GM23338 (cell line): ENCODE measurements around the gene CACNG8. TPM values are rescaled to one million over a fixed set of nuclear protein-coding genes. Genes with fewer than 3 reads are reported as not detected.

Experiments
- ATAC-seq: fragments of 200-7000 bp; cut with Tn5 transposase; 3 replicates; pipeline ENCODE4 v1.9.1; 2020
- DNase-seq: peaks from one replicate; pipeline ENCODE4 v3.0.0-alpha.2; 2015; ENCODE audit warnings: low spot score
- H2AFZ ChIP-seq: fragments of 200-600 bp; sonication (generic); 2 replicates; pipeline ENCODE4 v1.8.0; 2016; ENCODE audit warnings: antibody characterized with exemption, mild to moderate bottlenecking, moderate library complexity
- H3F3A ChIP-seq: fragments of 200-600 bp; sonication (generic); replicated peaks from 2 replicates; pipeline ENCODE4 v1.8.0; 2017; ENCODE audit warnings: antibody characterized with exemption, mixed run types, low read depth
- H3K27ac ChIP-seq: fragments of 200-600 bp; sonication (generic); 2 replicates; pipeline ENCODE4 v1.6.1; 2016; ENCODE audit warnings: low read depth
- H3K27me3 ChIP-seq: fragments of 200-600 bp; sonication (generic); 2 replicates; pipeline ENCODE4 v1.8.0; 2016; ENCODE audit warnings: mild to moderate bottlenecking, mixed run types, moderate library complexity; ENCODE audit not compliant: insufficient read depth
- H3K36me3 ChIP-seq: fragments of 200-600 bp; sonication (generic); 2 replicates; pipeline ENCODE4 v1.8.0; 2016; ENCODE audit warnings: mild to moderate bottlenecking; ENCODE audit not compliant: insufficient read depth
- H3K4me1 ChIP-seq: fragments of 200-600 bp; sonication (generic); 2 replicates; pipeline ENCODE4 v1.8.0; 2016; ENCODE audit warnings: mild to moderate bottlenecking, moderate library complexity; ENCODE audit not compliant: insufficient read depth
- H3K4me2 ChIP-seq: fragments of 200-600 bp; sonication (generic); 2 replicates; pipeline ENCODE4 v1.7.1; 2017; ENCODE audit warnings: mixed run types
- H3K4me3 ChIP-seq: fragments of 200-600 bp; sonication (generic); 2 replicates; pipeline ENCODE4 v1.6.1; 2016; ENCODE audit warnings: mixed run types
- H3K79me2 ChIP-seq: fragments of 200-600 bp; sonication (generic); replicated peaks from 2 replicates; pipeline ENCODE4 v1.8.0; 2017; ENCODE audit warnings: mild to moderate bottlenecking; ENCODE audit not compliant: insufficient read depth
- H3K9me2 ChIP-seq: fragments of 200-600 bp; sonication (generic); 2 replicates; pipeline ENCODE4 v1.8.0; 2017; ENCODE audit not compliant: insufficient read depth
- H4K20me1 ChIP-seq: fragments of 200-600 bp; sonication (generic); replicated peaks from 2 replicates; pipeline ENCODE4 v1.8.0; 2017; ENCODE audit warnings: mild to moderate bottlenecking; ENCODE audit not compliant: insufficient read depth
- H3K27ac Mint-ChIP-seq: 2 replicates; pipeline ENCODE4 v1.8.0; 2020; ENCODE audit warnings: inconsistent platforms, mild to moderate bottlenecking, moderate library complexity, mixed read lengths
- H3K27me3 Mint-ChIP-seq: 3 replicates; pipeline ENCODE4 v1.8.0; 2022; ENCODE audit warnings: low read depth, mild to moderate bottlenecking, moderate library complexity, mixed read lengths, inconsistent platforms; ENCODE audit not compliant: insufficient read depth, poor library complexity
- H3K36me3 Mint-ChIP-seq: 3 replicates; pipeline ENCODE4 v1.8.0; 2021; ENCODE audit warnings: low read depth, mild to moderate bottlenecking, inconsistent platforms, moderate library complexity, mixed read lengths
- H3K4me1 Mint-ChIP-seq: 3 replicates; pipeline ENCODE4 v1.8.0; 2020; ENCODE audit warnings: mild to moderate bottlenecking, inconsistent platforms, mixed read lengths
- H3K4me3 Mint-ChIP-seq: 3 replicates; pipeline ENCODE4 v1.8.0; 2021; ENCODE audit warnings: moderate library complexity, mild to moderate bottlenecking, inconsistent platforms, mixed read lengths
- H3K9me3 Mint-ChIP-seq: 3 replicates; pipeline ENCODE4 v1.8.0; 2020; ENCODE audit warnings: moderate library complexity, mild to moderate bottlenecking, inconsistent platforms, mixed read lengths
- CREB1 ChIP-seq: fragments of 250-450 bp; sonication (Bioruptor Pico); IDR thresholded peaks from 2 replicates; pipeline ENCODE4 v1.5.0; 2020; ENCODE audit warnings: low read depth, mild to moderate bottlenecking, moderate library complexity
- EZH2 ChIP-seq: fragments of 200-600 bp; sonication (generic); IDR thresholded peaks from one replicate; pipeline ENCODE4 v1.8.0; 2017; ENCODE audit warnings: antibody characterized with exemption, mild to moderate bottlenecking, low read depth; ENCODE audit not compliant: unreplicated experiment
- JUNB ChIP-seq: IDR thresholded peaks from one replicate; pipeline ENCODE4 v1.6.1; 2016; ENCODE audit warnings: antibody characterized with exemption; ENCODE audit not compliant: unreplicated experiment
- NANOG ChIP-seq: IDR thresholded peaks from 2 replicates; pipeline ENCODE4 v1.6.1; 2016; ENCODE audit warnings: antibody characterized with exemption, borderline replicate concordance
- POLR2AphosphoS5 ChIP-seq: IDR thresholded peaks from 2 replicates; pipeline ENCODE4 v1.6.1; 2016; ENCODE audit warnings: antibody characterized with exemption, low read depth
- STAT1 ChIP-seq: IDR thresholded peaks from one replicate; pipeline ENCODE4 v1.6.1; 2016; ENCODE audit warnings: antibody characterized with exemption; ENCODE audit not compliant: unreplicated experiment
- ZNF331 ChIP-seq: fragments of 250-450 bp; sonication (Bioruptor Pico); IDR thresholded peaks from 2 replicates; pipeline ENCODE4 v1.5.0; 2020; ENCODE audit warnings: low read depth, mild to moderate bottlenecking, moderate library complexity
- polyA plus RNA-seq: library from polyadenylated mRNA; unstranded; fragments of >200 nt; fragmentation: Nextera tagmentation; extraction: Ambion mirVana; gene quantifications from 2 replicates; pipeline ENCODE4 v1.2.1, GENCODE V29; 2016
- total RNA-seq: library from RNA; depleted of rRNA; stranded (reverse); fragments of >200 nt; shearing (Covaris generic); gene quantifications from 2 replicates; pipeline ENCODE4 v1.2.3, GENCODE V29; 2014
- TF ChIP-seq, protein P1 (sequence below), 2 experiments: fragments of 200-600 bp in 1 of 2; sonication (generic) in 1 of 2; conservative IDR thresholded peaks; 2 replicates each; pipeline versions ENCODE4 v1.5.1 to v1.6.1; 2016 to 2017; ENCODE audit warnings: antibody characterized with exemption in 2 of 2, low read depth in 2 of 2, mild to moderate bottlenecking in 2 of 2, moderate library complexity in 1 of 2
- TF ChIP-seq, protein P2 (sequence below): IDR thresholded peaks from one replicate; pipeline ENCODE4 v1.6.1; 2018; ENCODE audit warnings: antibody characterized with exemption; ENCODE audit not compliant: unreplicated experiment
- TF ChIP-seq, protein P3 (sequence below): IDR thresholded peaks from 2 replicates; pipeline ENCODE4 v1.6.1; 2016; ENCODE audit warnings: antibody characterized with exemption

CACNG8 gene
- total and polyA plus RNA-seq, 2 experiments from 2014 or later, result 2.2 to 3.9 TPM

DNA sequence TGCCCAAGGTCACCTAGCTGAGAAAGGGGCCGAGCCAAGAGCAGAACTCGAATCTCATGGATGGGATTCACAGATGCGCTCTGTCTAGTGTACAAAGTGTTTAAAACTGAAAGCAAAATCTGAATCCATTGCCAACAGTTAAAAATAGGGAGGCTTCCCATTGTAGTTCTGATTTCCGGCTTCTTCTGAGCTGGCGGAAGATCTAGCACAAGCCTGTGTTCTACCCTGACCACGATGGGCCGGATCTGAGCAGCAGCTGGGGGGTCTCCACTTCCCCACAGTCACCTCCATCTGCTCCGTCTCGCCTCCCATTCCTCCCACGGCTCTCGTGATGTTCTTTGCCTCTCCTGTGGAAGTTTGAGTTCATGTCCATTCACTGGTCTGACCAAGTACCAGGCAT lies 2.4 kb downstream of the CACNG8 start:
- no peak overlapping the region for H3K27ac Mint-ChIP-seq
- no peaks in the 10 kb centered on the region for H3K9me3 Mint-ChIP-seq
- H3K27ac ChIP-seq, result no peak overlapping the region
- no peak overlapping the region for H3K4me2 ChIP-seq
- no peak overlapping the region for H3K4me3 ChIP-seq
- H3K79me2 ChIP-seq, result peaks cover 51% of the 10 kb centered on the region
- H3K36me3 Mint-ChIP-seq, result peaks cover 62% of the 10 kb centered on the region
- H3K36me3 ChIP-seq, result peaks cover 14% of the 10 kb centered on the region
- no peak for TF ChIP-seq JUNB
- TF ChIP-seq, protein P1, sequence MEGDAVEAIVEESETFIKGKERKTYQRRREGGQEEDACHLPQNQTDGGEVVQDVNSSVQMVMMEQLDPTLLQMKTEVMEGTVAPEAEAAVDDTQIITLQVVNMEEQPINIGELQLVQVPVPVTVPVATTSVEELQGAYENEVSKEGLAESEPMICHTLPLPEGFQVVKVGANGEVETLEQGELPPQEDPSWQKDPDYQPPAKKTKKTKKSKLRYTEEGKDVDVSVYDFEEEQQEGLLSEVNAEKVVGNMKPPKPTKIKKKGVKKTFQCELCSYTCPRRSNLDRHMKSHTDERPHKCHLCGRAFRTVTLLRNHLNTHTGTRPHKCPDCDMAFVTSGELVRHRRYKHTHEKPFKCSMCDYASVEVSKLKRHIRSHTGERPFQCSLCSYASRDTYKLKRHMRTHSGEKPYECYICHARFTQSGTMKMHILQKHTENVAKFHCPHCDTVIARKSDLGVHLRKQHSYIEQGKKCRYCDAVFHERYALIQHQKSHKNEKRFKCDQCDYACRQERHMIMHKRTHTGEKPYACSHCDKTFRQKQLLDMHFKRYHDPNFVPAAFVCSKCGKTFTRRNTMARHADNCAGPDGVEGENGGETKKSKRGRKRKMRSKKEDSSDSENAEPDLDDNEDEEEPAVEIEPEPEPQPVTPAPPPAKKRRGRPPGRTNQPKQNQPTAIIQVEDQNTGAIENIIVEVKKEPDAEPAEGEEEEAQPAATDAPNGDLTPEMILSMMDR (conservative IDR thresholded peaks at IDR 0.05; ENCODE audit: low read depth in 2 of 2), result no peak
- no peak for TF ChIP-seq POLR2AphosphoS5
- TF ChIP-seq, protein P2, sequence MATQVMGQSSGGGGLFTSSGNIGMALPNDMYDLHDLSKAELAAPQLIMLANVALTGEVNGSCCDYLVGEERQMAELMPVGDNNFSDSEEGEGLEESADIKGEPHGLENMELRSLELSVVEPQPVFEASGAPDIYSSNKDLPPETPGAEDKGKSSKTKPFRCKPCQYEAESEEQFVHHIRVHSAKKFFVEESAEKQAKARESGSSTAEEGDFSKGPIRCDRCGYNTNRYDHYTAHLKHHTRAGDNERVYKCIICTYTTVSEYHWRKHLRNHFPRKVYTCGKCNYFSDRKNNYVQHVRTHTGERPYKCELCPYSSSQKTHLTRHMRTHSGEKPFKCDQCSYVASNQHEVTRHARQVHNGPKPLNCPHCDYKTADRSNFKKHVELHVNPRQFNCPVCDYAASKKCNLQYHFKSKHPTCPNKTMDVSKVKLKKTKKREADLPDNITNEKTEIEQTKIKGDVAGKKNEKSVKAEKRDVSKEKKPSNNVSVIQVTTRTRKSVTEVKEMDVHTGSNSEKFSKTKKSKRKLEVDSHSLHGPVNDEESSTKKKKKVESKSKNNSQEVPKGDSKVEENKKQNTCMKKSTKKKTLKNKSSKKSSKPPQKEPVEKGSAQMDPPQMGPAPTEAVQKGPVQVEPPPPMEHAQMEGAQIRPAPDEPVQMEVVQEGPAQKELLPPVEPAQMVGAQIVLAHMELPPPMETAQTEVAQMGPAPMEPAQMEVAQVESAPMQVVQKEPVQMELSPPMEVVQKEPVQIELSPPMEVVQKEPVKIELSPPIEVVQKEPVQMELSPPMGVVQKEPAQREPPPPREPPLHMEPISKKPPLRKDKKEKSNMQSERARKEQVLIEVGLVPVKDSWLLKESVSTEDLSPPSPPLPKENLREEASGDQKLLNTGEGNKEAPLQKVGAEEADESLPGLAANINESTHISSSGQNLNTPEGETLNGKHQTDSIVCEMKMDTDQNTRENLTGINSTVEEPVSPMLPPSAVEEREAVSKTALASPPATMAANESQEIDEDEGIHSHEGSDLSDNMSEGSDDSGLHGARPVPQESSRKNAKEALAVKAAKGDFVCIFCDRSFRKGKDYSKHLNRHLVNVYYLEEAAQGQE, result no peak
- TF ChIP-seq, protein P3, sequence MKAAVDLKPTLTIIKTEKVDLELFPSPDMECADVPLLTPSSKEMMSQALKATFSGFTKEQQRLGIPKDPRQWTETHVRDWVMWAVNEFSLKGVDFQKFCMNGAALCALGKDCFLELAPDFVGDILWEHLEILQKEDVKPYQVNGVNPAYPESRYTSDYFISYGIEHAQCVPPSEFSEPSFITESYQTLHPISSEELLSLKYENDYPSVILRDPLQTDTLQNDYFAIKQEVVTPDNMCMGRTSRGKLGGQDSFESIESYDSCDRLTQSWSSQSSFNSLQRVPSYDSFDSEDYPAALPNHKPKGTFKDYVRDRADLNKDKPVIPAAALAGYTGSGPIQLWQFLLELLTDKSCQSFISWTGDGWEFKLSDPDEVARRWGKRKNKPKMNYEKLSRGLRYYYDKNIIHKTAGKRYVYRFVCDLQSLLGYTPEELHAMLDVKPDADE, result no peak
- no peak for TF ChIP-seq ZNF331
- TF ChIP-seq STAT1, result no peak
- no peak for TF ChIP-seq EZH2
- no peak overlapping the region for H2AFZ ChIP-seq
- peaks cover 15% of the 10 kb centered on the region; the same call in 1 of the 2 replicates for H3K4me1 ChIP-seq
- peaks cover 23% of the 10 kb centered on the region for H3K27me3 Mint-ChIP-seq
- peak overlapping the region; percentile 69; the same call in 1 of the 3 replicates for H3K4me3 Mint-ChIP-seq
- 0 out of 2 replicates have a peak, but pooled peaks cover 5% of the 10 kb centered on the region for H3F3A ChIP-seq
- DNase-seq (no peak), ATAC-seq (no peak)
- H4K20me1 ChIP-seq, result peaks cover 19% of the 10 kb centered on the region
- no peaks in the 10 kb centered on the region for H3K9me2 ChIP-seq
- H3K4me1 Mint-ChIP-seq, result peaks cover 30% of the 10 kb centered on the region
- no peaks in the 10 kb centered on the region for H3K27me3 ChIP-seq

DNA sequence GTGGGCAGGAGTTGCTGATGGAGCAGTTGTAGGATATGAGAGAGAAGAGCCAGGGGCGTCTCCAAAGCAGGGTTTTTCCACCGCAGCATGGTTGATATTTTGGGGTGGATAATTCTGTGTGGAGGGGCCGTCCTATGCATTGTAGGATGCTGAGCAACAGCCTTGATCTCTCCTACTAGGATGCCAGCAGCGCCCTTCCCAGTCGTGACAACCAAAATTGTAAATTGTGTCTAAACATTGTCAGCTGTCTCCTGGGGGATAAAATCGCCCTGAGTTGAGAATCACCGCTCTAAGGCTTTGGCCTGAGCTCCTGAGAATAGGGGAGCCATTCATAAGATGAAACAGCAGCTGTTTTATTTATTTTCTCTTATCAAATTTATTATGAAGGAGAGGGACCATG lies 4.2 kb downstream of the CACNG8 start:
- peaks cover 76% of the 10 kb centered on the region for H3K36me3 Mint-ChIP-seq
- H3K27ac ChIP-seq, result no peak overlapping the region
- TF ChIP-seq, protein P3, result no peak
- TF ChIP-seq NANOG, result no peak
- TF ChIP-seq, protein P2, result no peak
- TF ChIP-seq, protein P1 (conservative IDR thresholded peaks at IDR 0.05; ENCODE audit: low read depth in 2 of 2), result no peak
- no peak for TF ChIP-seq CREB1
- TF ChIP-seq STAT1, result no peak

More for the DNA sequence above, 4.2 kb downstream of the CACNG8 start:
- Histone ChIP-seq H4K20me1 (peaks cover 19% of the 10 kb centered on the region), H3K4me1 (peaks cover 6% of the 10 kb centered on the region; the same call in 1 of the 2 replicates), H2AFZ (no peak overlapping the region), H3K4me3 (no peak overlapping the region), H3K9me2 (no peaks in the 10 kb centered on the region), H3F3A (no peaks in the 10 kb centered on the region), H3K36me3 (peaks cover 14% of the 10 kb centered on the region), H3K4me2 (no peak overlapping the region), H3K79me2 (peaks cover 35% of the 10 kb centered on the region), H3K27me3 (no peaks in the 10 kb centered on the region)
- H3K27ac Mint-ChIP-seq, result no peak overlapping the region
- peaks cover 12% of the 10 kb centered on the region for H3K27me3 Mint-ChIP-seq
- ATAC-seq (no peak), DNase-seq (no peak)
- no peaks in the 10 kb centered on the region for H3K9me3 Mint-ChIP-seq
- peaks cover 25% of the 10 kb centered on the region for H3K4me1 Mint-ChIP-seq
- H3K4me3 Mint-ChIP-seq, result no peak overlapping the region
